ENCODE measurements around the gene ASS1.

The ASS1 gene

GRCh38 chr9:130473009-130473408, 28.2 kb downstream of the ASS1 start:
- no peak for DNase-seq (ENCODE audit: low read depth in 2 of 2)

- DNase-seq (ENCODE audit: low read depth in 2 of 2), result no peak
Measured at GRCh38 chr9:130473566-130473965, 28.8 kb downstream of the ASS1 start.

GRCh38 chr9:130474106-130474505, 29.3 kb downstream of the ASS1 start:
- DNase-seq (ENCODE audit: low read depth in 2 of 2), result no peak

DNA sequence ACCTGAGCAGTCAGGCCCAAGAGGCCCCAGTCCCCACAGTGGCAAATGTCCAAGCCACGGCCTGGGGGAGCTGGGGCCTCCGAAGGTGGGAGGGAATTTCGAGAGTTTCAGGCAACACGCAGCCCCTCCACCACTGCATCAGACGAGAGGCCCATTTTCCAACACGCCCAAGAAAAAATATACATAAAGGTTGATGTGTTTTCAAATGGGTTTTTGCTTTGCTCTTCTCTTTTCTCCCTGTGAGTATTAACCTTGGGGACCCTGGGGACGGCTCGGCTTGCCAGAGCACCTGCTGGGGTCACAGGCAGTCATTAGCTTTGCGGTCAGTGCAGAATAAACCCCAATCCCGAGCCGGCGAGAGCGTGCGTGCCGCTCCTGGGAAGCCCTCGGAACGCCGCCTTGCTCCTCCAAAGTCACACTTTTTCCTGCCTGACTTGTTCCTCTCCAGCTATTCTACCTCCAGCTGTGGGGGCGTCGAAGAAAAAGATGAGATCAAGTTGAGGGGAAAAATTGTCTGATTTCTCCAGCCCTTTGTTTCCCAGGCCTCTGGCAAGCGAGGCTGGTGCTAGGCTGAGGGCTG, 31.5 kb downstream of the ASS1 start:
- no peak for DNase-seq (ENCODE audit: low read depth in 2 of 2)

GRCh38 chr9:130477564-130477963, 32.8 kb downstream of the ASS1 start:
- DNase-seq (ENCODE audit: low read depth in 2 of 2), result no peak

GRCh38 chr9:130478152-130478551, 33.4 kb downstream of the ASS1 start:
- no peak for DNase-seq (ENCODE audit: low read depth in 2 of 2)

- no peak for DNase-seq (ENCODE audit: low read depth in 2 of 2)
Measured at GRCh38 chr9:130478736-130479575, 34.2 kb downstream of the ASS1 start.

- no peak for DNase-seq (ENCODE audit: low read depth in 2 of 2)
Measured at GRCh38 chr9:130479587-130479986, 34.8 kb downstream of the ASS1 start.

- DNase-seq (ENCODE audit: low read depth in 2 of 2), result no peak
Measured at GRCh38 chr9:130480673-130481072, 35.9 kb downstream of the ASS1 start.

DNA sequence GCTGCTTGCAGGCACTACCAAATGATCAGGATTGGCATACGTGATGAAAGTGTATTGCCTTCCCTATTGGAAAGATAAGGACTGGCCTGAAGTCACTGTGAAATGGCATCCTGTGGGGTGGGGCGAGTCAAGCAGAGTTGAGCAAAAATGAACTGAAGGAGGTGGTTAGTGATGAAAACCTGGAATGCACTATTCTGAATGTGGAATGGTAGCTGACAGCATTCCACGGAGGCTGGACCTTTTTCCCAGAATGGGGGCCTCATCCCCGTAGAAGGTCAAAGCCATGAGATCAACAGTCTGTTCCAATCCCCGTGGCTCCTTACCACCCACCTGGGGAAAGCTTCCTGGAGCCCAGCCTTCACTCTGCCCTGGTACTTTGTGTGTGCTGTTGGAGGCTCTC, 37.7 kb downstream of the ASS1 start:
- no peak for DNase-seq (ENCODE audit: low read depth in 2 of 2)

DNA sequence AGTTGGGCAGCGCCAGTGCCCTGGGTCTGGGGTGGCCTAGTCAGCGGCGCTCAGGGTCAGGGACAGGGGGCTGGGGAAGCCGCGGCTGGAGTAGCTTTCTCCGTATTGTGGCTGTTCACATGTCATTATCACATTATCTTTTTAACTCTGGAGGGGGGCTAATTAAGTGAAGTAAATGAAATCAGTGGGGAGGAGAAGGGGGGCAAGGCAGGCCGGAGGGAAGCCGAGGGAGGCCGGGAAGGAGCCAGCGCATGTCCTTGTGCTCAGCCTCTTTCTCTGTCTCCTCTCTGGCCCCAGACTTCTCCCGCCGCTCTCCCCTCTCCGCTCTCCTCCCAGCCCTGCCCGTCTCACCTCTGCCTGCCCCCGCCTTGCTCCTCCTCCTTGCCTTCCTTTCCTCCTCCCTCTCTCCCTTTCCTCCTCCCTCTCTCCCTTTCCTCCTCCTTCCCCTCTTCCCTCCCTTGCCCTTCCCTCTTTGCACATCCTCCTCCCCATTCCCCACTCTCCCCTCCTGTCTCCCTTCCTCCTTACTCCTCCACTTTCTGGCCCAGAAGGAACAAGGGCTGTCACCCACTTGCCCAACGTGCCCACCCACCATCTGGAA, 38.7 kb downstream of the ASS1 start:
- DNase-seq (ENCODE audit: low read depth in 2 of 2), result no peak

GRCh38 chr9:130484362-130485072, 39.8 kb downstream of the ASS1 start:
- no peak for DNase-seq (ENCODE audit: low read depth in 2 of 2)

GRCh38 chr9:130486103-130486502, 41.3 kb downstream of the ASS1 start:
- DNase-seq (ENCODE audit: low read depth in 2 of 2), result no peak

DNA sequence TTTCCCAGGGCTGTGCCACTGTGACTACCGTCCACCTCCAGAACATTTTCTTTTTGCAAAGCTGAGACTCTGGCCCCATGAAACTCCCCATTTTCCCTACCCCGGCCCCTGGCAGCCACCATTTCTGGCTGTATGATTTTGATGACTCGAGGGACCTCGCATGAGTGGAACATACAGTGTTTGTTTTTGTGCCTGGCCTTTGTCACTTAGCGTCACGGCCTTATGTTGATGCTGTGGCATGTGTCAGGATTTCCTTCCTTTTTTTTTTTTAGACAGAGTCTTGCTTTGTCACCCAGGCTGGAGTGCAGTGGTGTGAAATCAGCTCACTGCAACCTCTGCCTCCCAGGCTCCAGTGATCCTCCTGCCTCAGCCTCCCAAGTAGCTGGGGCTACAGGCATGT, 42.7 kb downstream of the ASS1 start:
- DNase-seq (ENCODE audit: low read depth in 2 of 2), result no peak

- no peak for DNase-seq (ENCODE audit: low read depth in 2 of 2)
Measured at GRCh38 chr9:130488621-130489330, 44.0 kb downstream of the ASS1 start.

GRCh38 chr9:130490981-130491380, 46.2 kb downstream of the ASS1 start:
- no peak for DNase-seq (ENCODE audit: low read depth in 2 of 2)

DNA sequence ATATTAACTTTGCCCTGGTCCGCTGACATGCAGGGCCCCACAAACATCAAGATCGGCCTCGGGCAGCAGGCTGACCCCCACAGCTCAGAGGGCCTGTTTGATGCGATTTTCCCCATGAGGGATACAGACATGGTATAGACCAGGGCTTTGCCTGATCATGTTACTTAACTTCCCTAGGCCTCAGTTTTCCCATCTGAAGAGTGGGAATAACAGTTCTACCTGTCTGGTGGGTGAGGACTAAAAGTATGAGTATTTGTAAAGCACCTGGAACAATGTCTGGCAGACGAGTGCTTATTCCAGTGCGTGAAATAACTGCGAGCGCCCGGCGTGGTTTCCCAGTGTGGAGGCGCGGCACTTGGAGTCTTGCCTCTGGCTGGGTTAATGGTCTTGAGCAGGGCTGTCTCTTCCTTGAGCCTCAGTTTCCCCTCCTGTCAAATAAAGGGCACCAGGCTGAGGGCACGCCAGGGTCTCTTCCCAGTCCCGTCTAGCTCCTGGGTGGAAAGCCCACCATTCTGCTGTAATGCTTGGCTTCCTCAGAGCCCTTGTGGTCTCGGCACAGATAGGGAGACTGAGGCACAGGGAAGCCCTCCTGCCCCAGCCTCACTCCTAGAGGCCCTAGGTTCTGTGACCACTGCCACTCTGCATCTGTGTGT, 47.2 kb downstream of the ASS1 start:
- DNase-seq (ENCODE audit: low read depth in 2 of 2), result no peak

DNA sequence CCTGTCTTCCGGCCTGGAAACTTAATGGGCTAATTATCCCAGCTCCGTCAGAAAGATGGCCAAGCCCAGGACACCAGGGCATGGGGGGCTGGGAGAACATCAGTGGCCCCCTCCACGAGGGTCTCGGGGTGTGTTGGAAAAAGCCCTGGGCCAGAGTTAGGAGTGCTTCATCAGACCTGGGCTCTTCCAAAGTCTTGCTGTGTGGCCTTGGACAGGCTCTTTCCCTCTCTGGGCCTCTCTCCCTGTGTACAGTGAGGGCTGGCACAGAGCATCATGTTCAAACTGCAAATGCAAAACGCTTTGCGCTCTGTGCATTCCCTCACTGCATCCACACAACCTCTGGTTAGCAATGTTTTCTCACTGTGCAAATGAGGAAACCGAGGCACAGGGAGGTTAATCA, 48.3 kb downstream of the ASS1 start:
- DNase-seq (ENCODE audit: low read depth in 2 of 2), result no peak

GRCh38 chr9:130493476-130493875, 48.7 kb downstream of the ASS1 start:
- no peak for DNase-seq (ENCODE audit: low read depth in 2 of 2)

DNA sequence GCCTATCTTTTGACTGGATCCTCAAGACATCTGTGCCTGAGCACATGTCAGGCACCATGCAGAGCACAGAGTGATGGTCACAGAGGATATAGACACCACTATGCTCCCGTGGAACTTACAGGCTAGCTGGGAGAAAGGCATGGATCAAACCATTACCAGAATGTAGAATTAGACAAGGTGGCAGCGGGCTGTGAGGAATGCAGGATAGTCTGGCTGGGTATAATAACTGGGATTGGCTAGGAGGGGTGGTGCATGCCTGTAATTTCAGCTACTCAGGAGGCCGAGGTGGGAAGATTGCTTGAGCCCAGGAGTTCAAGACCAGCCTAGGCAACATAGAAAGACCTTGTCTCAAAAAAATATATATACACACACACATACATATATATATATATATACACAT, 50.3 kb downstream of the ASS1 start:
- no peak for DNase-seq (ENCODE audit: low read depth in 2 of 2)

DNA sequence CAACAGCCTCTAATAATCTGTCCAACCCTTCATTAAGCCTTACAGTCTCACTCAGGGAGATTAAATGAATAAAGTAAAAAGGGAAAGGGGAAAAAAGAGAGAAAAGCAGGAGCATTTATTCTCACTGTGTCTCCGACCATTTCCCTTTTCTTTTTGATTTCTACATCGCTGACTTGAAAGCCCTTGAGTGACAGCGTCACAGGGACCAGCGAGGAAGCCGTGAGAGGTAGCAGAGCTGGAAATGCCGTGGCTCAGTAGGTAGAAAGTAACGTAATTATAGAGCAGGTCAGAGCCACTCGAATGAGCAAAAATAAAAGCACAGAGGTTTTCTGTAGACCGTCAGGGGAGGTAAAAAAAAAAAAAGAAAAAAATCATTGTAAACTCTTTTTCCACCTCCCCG, 52.4 kb downstream of the ASS1 start:
- no peak for DNase-seq (ENCODE audit: low read depth in 2 of 2)

Measured in stimulated activated CD8-positive, alpha-beta memory T cell treated with anti-CD3 and anti-CD28 coated beads, Interleukin-7, amount 100 ng/mL, for 4 hours (primary cell).